ENCODE results near the gene CBLL2.
"Not testable (repeated sequence)": the region's sequence is repeated elsewhere in the genome, so short reads cannot be mapped to it uniquely, and the experiment has no call there.

Gene CBLL2, protein sequence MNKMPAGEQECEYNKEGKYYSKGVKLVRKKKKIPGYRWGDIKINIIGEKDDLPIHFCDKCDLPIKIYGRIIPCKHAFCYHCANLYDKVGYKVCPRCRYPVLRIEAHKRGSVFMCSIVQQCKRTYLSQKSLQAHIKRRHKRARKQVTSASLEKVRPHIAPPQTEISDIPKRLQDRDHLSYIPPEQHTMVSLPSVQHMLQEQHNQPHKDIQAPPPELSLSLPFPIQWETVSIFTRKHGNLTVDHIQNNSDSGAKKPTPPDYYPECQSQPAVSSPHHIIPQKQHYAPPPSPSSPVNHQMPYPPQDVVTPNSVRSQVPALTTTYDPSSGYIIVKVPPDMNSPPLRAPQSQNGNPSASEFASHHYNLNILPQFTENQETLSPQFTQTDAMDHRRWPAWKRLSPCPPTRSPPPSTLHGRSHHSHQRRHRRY

DNA sequence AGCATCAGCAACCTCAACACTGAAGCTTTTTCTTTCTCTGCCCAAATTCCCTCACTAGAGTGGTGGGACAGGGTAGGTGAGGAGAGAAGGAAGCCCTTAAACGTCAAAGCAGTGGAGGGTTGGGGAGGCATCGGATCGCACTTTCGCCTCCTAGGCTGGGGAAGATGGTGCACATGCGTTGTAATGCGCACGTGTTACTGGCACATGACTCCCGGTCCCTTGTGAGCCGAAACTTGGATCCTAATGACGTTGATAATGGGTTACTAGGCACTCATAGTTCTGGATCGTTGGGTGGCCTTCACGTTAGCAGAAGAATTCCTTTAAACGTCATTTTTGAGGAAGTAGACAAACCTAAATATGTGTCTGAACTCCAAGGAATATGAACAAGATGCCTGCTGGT, at the start of gene CBLL2:
TSS of gene CBLL2 (plus strand) at position 301 of the 400 bp plus-strand sequence. CDS start at position 380, 79 bp downstream.
- no peak for DNase-seq (ENCODE audit: low read depth in 1 of 2, low spot score in 1 of 2)

DNA sequence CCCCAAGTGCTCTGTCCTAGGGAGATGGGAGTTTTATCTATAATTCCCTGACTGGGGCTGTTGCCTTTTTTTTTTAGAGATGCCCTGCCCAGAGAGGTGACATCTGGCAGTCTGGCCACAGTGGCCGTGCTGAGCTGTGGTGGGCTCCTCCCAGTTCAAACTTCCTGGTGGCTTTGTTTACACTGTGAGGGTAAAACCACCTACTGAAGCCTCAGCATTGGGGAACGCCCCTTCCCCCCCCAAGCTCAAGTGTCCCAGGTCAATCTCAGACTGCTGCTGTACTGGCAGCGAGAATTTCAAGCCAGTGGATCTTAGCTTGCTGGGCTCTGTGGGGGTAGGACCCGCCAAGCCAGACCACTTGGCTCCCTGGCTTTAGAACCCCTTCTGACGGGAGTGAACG, 38.3 kb upstream of the CBLL2 start:
- no peak for DNase-seq (ENCODE audit: low read depth in 1 of 2, low spot score in 1 of 2)

DNA sequence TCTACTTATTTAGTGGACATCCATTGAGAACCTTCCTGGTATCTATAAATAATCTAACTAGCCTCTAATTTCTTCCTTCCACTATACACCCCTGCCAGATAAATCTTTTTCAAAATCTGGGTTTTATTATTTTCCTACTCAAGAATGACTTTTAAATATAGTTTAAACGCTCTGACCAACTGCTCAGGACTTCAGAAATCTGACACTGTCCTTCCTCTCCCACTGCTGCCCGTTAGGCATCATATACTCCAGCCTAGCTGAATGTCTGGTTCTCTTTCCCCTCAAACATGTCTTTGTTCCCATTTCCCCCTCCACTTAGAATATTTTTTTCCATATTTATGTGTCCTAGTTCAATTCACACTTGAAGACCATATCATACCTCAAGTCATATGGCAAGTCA, 35.2 kb upstream of the CBLL2 start:
- no peak for DNase-seq (ENCODE audit: low read depth in 1 of 2, low spot score in 1 of 2)

- DNase-seq (ENCODE audit: low read depth in 1 of 2, low spot score in 1 of 2) = no peak
Observed at GRCh38 chrX:22246620-22247019, 26.1 kb upstream of the CBLL2 start.

GRCh38 chrX:22247169-22247568, 25.5 kb upstream of the CBLL2 start:
- no peak for DNase-seq (ENCODE audit: low read depth in 1 of 2, low spot score in 1 of 2)

GRCh38 chrX:22248401-22248800, 24.3 kb upstream of the CBLL2 start:
- DNase-seq (ENCODE audit: low read depth in 1 of 2, low spot score in 1 of 2) = no peak

DNA sequence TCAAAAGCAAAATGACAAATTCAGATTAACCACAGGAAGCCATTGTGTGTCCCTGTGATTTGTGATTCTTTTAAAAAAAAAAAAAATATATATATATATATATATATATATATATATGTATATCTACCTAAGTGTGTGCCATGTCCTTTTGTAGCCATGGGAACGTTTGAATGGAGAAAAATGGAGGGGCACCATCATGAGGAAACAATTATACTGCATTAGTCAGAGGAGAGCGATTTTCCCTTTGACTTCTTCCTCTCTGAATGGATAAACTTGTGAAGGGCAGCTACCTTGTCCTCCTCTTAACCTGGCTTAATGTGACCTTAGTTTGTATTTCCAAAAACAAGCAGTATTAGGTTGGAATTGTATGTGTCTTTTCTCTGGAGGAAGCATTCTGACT, 23.3 kb upstream of the CBLL2 start:
- DNase-seq (ENCODE audit: low read depth in 1 of 2, low spot score in 1 of 2) = no peak

GRCh38 chrX:22268706-22269105, 4.0 kb upstream of the CBLL2 start:
- no peak for DNase-seq (ENCODE audit: low read depth in 1 of 2, low spot score in 1 of 2)

DNA sequence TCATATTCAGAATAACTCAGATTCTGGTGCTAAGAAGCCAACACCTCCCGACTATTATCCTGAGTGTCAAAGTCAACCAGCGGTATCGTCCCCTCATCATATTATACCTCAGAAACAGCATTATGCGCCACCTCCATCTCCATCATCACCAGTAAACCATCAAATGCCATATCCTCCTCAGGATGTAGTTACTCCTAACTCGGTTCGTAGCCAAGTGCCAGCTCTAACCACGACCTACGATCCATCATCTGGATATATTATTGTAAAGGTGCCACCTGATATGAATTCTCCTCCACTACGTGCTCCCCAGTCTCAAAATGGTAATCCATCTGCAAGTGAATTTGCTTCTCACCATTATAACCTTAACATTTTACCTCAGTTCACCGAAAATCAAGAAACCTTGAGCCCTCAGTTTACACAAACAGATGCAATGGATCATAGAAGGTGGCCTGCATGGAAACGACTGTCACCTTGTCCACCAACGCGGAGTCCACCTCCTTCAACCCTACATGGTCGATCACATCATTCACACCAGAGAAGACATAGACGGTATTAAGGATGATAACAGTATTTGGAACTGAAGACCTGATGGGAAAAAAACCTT, 1.1 kb downstream of the CBLL2 start:
- DNase-seq (ENCODE audit: low read depth in 1 of 2, low spot score in 1 of 2) = no peak

GRCh38 chrX:22276781-22277180, 4.1 kb downstream of the CBLL2 start:
- DNase-seq (ENCODE audit: low read depth in 1 of 2, low spot score in 1 of 2) = no peak

- DNase-seq (ENCODE audit: low read depth in 1 of 2, low spot score in 1 of 2) = no peak
Observed at GRCh38 chrX:22278375-22278774, 5.7 kb downstream of the CBLL2 start.

DNA sequence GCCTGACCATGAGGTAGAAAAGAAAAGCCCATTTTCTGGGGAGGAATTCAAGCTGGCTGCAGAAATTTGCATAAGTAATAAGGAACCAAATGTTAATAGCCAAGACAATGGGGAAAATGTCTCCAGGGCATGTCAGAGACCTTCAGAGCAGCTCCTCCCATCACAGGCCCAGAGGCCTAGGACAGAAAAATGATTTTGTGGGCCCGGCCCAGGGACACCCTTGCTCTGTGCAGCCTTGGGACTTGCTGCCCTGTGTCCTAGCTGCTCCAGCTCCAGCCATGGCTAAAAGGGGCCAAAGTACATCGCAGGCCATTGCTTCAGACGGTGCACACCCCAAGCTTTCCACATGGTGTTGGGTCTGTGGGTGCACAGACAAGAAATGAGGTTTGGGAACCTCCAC, 16.5 kb downstream of the CBLL2 start:
- DNase-seq (ENCODE audit: low read depth in 1 of 2, low spot score in 1 of 2) = not testable (repeated sequence)

DNA sequence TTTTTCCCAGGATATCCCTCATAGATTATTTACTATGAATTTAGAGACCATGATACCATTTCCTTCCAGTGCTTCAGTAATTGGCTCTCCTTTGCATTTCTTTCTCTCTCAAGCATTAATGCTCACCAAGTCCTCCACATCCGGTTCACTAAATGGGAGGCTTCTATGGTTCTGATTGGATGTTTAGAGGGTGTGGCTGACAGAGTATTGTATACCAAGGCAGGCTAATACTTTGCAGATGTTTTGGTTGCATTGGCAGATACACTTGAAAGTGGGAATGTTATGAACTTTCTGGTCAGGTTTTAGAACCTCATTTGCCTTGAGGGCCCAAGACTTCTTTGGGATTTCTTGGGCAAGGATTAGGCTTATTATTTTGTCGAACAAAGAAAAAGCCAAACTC, 24.2 kb downstream of the CBLL2 start:
- DNase-seq (ENCODE audit: low read depth in 1 of 2, low spot score in 1 of 2) = no peak

DNA sequence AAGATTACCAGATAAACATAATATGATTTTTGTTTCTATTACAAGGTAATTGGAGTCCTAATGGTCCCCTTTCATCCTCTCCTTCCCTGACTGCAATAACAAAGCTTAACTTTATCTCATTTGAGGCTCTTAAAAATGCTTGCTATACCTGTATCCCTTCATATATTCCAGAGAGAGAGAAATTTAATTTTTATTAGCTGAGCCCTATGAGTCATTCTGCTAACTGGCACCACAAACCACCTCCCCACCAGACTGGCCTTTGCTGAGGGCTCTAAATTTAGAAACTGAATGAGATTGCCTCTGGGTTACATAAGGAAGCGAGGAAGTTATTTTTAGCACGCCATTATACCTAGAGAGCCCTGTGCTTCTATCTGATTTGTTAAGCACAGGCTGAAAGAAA, 27.4 kb downstream of the CBLL2 start:
- no peak for DNase-seq (ENCODE audit: low read depth in 1 of 2, low spot score in 1 of 2)

- no peak for DNase-seq (ENCODE audit: low read depth in 1 of 2, low spot score in 1 of 2)
Observed at GRCh38 chrX:22310779-22311178, 38.1 kb downstream of the CBLL2 start.

DNA sequence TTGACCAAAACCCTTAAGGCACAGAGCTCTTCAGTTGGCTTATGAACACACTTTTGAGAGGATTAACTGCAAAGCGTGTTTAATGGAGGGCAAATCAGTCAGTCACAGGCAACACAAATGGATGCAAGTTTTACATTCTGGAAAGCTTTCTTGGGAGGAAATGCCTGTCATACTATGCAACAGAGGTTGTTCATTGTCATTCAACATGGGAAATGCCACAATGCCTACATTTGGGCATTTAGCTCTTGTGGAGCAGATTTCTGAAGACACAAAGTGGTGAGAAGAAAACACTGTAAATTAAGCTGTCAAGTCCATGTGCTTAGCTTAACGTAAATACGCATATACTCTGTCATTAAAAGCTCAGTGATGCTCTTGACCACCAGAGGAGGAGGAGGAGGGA, 41.1 kb downstream of the CBLL2 start:
- DNase-seq (ENCODE audit: low read depth in 1 of 2, low spot score in 1 of 2) = no peak

DNA sequence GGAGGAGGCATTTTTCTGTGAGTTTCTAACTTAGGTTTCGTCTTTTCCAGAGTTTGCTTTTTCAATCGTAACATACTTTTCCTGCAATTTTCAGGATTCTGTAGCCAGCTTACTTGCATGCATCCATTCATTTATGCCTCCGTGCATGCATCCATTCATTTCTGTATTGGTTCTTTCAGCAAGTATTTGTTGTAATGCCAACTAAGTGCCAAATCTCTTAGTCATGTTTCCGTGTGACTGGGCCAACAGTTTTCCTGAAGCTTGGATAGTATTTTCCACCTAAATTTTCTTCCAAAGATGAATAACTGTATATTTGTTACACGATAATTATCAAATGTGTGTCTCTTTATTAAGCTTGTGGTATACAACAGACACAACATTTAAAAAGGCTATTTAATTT, 41.5 kb downstream of the CBLL2 start:
- no peak for DNase-seq (ENCODE audit: low read depth in 1 of 2, low spot score in 1 of 2)

DNA sequence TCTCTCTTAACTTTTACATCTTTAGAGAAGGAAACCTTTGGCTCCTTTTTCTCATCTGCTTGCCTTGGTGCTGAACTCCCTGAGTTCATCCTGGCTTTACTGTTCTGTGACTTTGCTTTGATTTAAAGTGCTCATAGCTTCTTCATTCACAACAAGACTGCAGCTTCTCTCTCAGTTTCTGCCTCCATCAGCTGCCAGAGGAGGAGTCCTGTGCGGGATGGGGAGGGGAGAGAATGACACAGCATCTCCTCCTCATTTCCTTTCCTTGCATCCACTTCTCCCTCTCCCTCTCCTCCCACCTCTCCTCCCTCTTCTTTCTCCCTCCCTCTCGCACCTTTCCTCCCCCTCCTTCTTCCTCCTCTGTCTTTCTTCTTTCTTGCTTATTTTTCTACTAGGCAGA, 42.0 kb downstream of the CBLL2 start:
- DNase-seq (ENCODE audit: low read depth in 1 of 2, low spot score in 1 of 2) = no peak

GRCh38 chrX:22315151-22315550, 42.4 kb downstream of the CBLL2 start:
- DNase-seq (ENCODE audit: low read depth in 1 of 2, low spot score in 1 of 2) = no peak

DNA sequence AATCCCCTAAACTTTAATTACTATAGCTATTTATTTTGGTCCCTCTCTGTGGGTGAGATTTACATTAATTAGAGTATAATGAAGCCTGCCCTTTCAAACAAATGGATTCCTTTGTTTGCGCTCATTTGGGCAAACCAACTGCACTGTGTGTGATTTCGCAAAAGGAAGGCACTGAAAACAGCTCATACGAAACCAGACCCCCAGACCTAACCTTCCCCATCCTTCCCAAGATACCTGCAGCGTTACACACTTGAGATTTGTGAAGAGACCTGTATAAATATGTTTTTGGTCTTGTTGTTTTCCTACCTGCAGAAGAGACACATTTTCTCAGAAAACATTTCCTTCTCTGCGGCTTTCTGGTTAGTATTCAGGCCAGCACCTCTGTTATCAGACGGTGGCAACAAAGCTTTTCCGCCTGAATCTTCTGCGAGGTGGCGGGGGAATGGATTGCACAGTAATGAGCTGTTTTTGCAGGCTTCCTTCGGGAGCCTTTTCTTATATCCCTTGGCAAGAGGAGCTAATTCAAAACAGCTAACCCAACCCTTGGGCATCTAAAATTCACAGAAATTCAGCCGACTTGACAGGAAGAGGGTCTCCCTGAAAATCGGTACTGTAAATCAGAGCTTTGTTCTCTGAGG, 47.6 kb downstream of the CBLL2 start:
- no peak for DNase-seq (ENCODE audit: low read depth in 1 of 2, low spot score in 1 of 2)

GRCh38 chrX:22323541-22323940, 50.8 kb downstream of the CBLL2 start:
- no peak for DNase-seq (ENCODE audit: low read depth in 1 of 2, low spot score in 1 of 2)

Data from activated T-helper 1 cell treated with anti-CD3 and anti-CD28 coated beads, Interleukin-2, amount 50 U/mL, for 16 hours (primary cell).